Measurements from ENCODE around the gene CBX4. TPM values are rescaled to one million over a fixed set of nuclear protein-coding genes. Genes with fewer than 3 reads are reported as not detected.

Gene CBX4
- polyA plus RNA-seq, 1 donor from 2014 or later, result 31.9 TPM

DNA sequence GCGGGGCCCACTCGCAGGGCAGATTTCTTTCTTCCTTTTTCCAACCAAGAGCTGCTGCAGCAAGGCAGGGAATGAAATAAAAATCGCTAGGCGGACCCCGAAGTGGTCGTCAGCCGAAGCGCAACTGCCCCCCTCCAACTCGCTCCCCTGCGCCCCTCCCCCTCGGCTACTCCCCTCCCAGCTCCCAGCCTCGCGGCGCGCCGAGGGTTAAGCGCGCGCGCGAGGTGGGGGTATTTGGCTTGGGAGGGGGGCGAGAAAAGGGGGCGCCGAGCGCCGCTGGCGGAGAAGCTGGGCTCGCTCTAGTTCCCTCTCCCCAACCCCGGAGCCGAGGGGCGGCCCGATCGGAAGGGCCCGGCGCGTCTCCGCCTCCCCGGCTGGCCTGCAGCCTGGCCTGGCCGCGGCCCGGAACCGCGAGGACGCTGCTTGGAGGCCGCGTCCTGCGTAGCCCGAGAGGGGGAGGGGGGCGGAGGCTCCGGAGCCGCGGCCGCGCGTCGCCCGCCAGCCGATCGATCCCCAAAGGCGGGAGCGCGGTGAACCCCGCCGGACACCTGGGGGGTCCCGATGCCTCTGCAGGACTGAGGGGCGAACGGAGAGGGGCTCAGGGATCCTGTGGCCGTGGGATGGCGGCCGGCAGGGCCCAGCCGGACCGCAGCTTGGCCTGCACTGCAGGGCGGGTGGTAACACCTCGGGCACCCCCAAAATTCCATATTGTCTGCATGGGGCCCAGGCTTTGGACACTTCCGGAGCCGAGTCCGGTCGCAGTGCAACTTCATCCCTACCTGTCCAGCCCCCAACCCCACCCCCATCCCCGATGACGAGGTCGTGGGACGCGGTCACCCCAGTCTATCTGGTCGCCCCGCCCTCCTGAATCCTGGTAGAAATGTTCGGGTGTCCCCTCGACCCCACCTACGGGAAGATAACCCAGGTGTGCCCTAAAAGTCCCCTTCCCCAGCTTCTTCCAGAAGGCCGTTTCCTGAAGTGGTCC, 4.9 kb upstream of the CBX4 start:
- Histone ChIP-seq H3K27ac (ENCODE audit: low read length) (no peak overlapping the region), H3K36me3 (ENCODE audit: insufficient read depth, low read length) (no peaks in the 10 kb centered on the region), H3K4me2 (ENCODE audit: low read length) (no peak overlapping the region), H3K9me3 (ENCODE audit: low read length) (no peaks in the 10 kb centered on the region), H3F3A (ENCODE audit: insufficient read depth, low read length, poor library complexity, severe bottlenecking) (no peaks in the 10 kb centered on the region), H3K9me2 (ENCODE audit: insufficient read depth, low read length) (no peaks in the 10 kb centered on the region), H3K27me3 (ENCODE audit: insufficient read depth, low read depth, low read length) (peaks cover 57% of the 10 kb centered on the region), H3K4me3 (ENCODE audit: low read length) (peak overlapping the region; percentile 61), H4K20me1 (ENCODE audit: insufficient read depth) (no peaks in the 10 kb centered on the region), H3K9ac (ENCODE audit: low read length) (peak overlapping the region; percentile 57), H2AFZ (ENCODE audit: low read depth, low read length) (no peak overlapping the region), H3K79me2 (replicated peaks; ENCODE audit: insufficient read depth, low read length) (no peaks in the 10 kb centered on the region)
- TF ChIP-seq RAD21 (conservative IDR thresholded peaks at IDR 0.05) (peak; percentile 11), EZH2 (IDR thresholded peaks at IDR 0.05; ENCODE audit: borderline replicate concordance, insufficient read depth, low read length, poor library complexity, severe bottlenecking) (peak; percentile 9), SMC3 (conservative IDR thresholded peaks at IDR 0.05; ENCODE audit: poor library complexity) (no peak)

DNA sequence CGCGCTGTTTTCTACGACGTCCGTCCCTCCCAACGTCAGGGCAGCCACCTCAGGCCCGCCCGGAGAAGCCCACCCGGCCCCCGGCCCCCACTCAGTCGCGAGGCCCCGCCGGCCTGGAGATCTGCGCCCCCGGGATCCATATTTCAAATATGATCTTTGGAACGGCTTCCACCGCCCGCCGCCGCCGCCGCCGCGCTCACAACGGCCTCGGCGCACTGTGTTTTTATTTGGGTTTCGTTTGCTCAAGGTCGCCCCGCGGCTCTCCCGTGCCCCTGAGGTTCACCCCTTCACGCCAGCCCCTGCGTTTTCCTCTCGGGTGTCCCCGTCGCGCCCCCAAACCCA, 4.2 kb upstream of the CBX4 start:
- H2AFZ ChIP-seq (ENCODE audit: low read depth, low read length), result no peak overlapping the region

More for the DNA sequence above, 4.2 kb upstream of the CBX4 start:
- Histone ChIP-seq H3K4me2 (ENCODE audit: low read length) (no peak overlapping the region), H3K27ac (ENCODE audit: low read length) (no peak overlapping the region), H3K9me2 (ENCODE audit: insufficient read depth, low read length) (no peaks in the 10 kb centered on the region), H3K4me3 (ENCODE audit: low read length) (peak overlapping the region; percentile 61), H3F3A (ENCODE audit: insufficient read depth, low read length, poor library complexity, severe bottlenecking) (no peaks in the 10 kb centered on the region), H3K27me3 (ENCODE audit: insufficient read depth, low read depth, low read length) (peaks cover 57% of the 10 kb centered on the region), H3K9ac (ENCODE audit: low read length) (peak overlapping the region; percentile 57), H3K79me2 (replicated peaks; ENCODE audit: insufficient read depth, low read length) (no peaks in the 10 kb centered on the region), H3K36me3 (ENCODE audit: insufficient read depth, low read length) (no peaks in the 10 kb centered on the region), H3K9me3 (ENCODE audit: low read length) (no peaks in the 10 kb centered on the region), H4K20me1 (ENCODE audit: insufficient read depth) (no peaks in the 10 kb centered on the region)
- TF ChIP-seq POLR2AphosphoS5 (IDR thresholded peaks at IDR 0.05) (peak; percentile 67), CTCF (IDR thresholded peaks at IDR 0.05; ENCODE audit: poor library complexity, severe bottlenecking) (no peak), EZH2 (IDR thresholded peaks at IDR 0.05; ENCODE audit: borderline replicate concordance, insufficient read depth, low read length, poor library complexity, severe bottlenecking) (peak; percentile 91)
- TF ChIP-seq, protein P1, sequence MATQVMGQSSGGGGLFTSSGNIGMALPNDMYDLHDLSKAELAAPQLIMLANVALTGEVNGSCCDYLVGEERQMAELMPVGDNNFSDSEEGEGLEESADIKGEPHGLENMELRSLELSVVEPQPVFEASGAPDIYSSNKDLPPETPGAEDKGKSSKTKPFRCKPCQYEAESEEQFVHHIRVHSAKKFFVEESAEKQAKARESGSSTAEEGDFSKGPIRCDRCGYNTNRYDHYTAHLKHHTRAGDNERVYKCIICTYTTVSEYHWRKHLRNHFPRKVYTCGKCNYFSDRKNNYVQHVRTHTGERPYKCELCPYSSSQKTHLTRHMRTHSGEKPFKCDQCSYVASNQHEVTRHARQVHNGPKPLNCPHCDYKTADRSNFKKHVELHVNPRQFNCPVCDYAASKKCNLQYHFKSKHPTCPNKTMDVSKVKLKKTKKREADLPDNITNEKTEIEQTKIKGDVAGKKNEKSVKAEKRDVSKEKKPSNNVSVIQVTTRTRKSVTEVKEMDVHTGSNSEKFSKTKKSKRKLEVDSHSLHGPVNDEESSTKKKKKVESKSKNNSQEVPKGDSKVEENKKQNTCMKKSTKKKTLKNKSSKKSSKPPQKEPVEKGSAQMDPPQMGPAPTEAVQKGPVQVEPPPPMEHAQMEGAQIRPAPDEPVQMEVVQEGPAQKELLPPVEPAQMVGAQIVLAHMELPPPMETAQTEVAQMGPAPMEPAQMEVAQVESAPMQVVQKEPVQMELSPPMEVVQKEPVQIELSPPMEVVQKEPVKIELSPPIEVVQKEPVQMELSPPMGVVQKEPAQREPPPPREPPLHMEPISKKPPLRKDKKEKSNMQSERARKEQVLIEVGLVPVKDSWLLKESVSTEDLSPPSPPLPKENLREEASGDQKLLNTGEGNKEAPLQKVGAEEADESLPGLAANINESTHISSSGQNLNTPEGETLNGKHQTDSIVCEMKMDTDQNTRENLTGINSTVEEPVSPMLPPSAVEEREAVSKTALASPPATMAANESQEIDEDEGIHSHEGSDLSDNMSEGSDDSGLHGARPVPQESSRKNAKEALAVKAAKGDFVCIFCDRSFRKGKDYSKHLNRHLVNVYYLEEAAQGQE (IDR thresholded peaks at IDR 0.05; ENCODE audit: borderline replicate concordance), result no peak
